ENCODE measurements around the gene TEAD4.

Gene TEAD4

GRCh38 chr12:2999265-2999841 lies 40.2 kb downstream of the TEAD4 start:
- Histone ChIP-seq H3K4me2 (ENCODE audit: low read depth, low read length, poor library complexity, severe bottlenecking) (no peak overlapping the region), H3K9me3 (ENCODE audit: insufficient read depth, low read length) (no peaks in the 10 kb centered on the region), H3K36me3 (ENCODE audit: low read length) (no peaks in the 10 kb centered on the region), H3K9me2 (replicated peaks; ENCODE audit: insufficient read depth, low read length) (no peaks in the 10 kb centered on the region), H3K4me3 (ENCODE audit: insufficient read depth, low read length, poor library complexity, severe bottlenecking) (no peak overlapping the region), H3K27ac (ENCODE audit: low read depth, low read length) (no peak overlapping the region), H3F3A (ENCODE audit: insufficient read depth) (no peaks in the 10 kb centered on the region), H3K79me2 (ENCODE audit: insufficient read depth, low read length) (no peaks in the 10 kb centered on the region), H4K20me1 (ENCODE audit: low read depth, low read length) (no peaks in the 10 kb centered on the region), H3K27me3 (ENCODE audit: low read length) (no peaks in the 10 kb centered on the region), H3K9ac (ENCODE audit: low read length) (no peak overlapping the region), H2AFZ (ENCODE audit: low read depth, low read length, severe bottlenecking) (no peak overlapping the region)
- no peak for TF ChIP-seq EZH2phosphoT487 (conservative IDR thresholded peaks at IDR 0.05; ENCODE audit: low read length)
- TF ChIP-seq, protein P1, sequence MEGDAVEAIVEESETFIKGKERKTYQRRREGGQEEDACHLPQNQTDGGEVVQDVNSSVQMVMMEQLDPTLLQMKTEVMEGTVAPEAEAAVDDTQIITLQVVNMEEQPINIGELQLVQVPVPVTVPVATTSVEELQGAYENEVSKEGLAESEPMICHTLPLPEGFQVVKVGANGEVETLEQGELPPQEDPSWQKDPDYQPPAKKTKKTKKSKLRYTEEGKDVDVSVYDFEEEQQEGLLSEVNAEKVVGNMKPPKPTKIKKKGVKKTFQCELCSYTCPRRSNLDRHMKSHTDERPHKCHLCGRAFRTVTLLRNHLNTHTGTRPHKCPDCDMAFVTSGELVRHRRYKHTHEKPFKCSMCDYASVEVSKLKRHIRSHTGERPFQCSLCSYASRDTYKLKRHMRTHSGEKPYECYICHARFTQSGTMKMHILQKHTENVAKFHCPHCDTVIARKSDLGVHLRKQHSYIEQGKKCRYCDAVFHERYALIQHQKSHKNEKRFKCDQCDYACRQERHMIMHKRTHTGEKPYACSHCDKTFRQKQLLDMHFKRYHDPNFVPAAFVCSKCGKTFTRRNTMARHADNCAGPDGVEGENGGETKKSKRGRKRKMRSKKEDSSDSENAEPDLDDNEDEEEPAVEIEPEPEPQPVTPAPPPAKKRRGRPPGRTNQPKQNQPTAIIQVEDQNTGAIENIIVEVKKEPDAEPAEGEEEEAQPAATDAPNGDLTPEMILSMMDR (IDR thresholded peaks at IDR 0.05; ENCODE audit: insufficient read depth, low read length, poor library complexity, severe bottlenecking): no peak

DNA sequence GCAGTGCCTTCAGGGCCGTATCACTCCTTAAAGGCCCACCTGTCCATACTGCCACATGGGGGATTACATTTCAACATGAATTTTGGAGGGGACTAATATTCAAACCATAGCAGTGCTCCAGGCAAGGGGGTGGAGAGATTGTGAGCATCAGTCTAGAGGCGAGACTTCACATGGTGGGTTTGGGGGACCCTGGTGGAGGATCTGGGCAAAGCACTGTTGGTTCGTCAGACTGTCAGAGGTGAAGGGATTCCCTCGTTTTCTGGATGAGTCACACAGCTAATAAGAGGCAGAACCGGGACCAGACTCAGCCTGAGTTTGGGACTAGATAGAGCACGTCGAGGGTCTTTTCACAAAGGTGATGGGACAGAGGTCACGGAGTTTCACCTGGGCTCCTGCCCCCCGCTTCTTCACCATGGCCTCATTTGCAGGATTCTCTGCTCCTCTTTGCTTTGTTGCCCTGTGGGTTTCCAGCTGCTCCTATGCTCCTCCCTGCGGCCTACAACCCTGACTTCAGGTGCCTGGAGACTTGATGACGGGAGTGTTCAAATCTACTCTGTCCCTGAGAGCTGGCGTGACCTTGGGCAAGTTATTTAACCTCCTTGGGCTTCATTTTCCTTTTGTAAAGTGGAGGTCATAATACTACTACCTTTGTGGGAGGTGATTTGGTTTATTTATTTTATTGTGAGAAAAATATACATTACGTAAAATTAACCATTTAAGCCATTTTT lies 41.5 kb downstream of the TEAD4 start:
- TF ChIP-seq EZH2phosphoT487 (conservative IDR thresholded peaks at IDR 0.05; ENCODE audit: low read length): no peak
- TF ChIP-seq, protein P1 (IDR thresholded peaks at IDR 0.05; ENCODE audit: insufficient read depth, low read length, poor library complexity, severe bottlenecking): no peak
- Histone ChIP-seq H3K79me2 (ENCODE audit: insufficient read depth, low read length) (no peaks in the 10 kb centered on the region), H3F3A (ENCODE audit: insufficient read depth) (no peaks in the 10 kb centered on the region), H3K4me3 (ENCODE audit: insufficient read depth, low read length, poor library complexity, severe bottlenecking) (no peak overlapping the region), H3K9me2 (replicated peaks; ENCODE audit: insufficient read depth, low read length) (no peaks in the 10 kb centered on the region), H3K36me3 (ENCODE audit: low read length) (no peaks in the 10 kb centered on the region), H3K9ac (ENCODE audit: low read length) (no peak overlapping the region), H2AFZ (ENCODE audit: low read depth, low read length, severe bottlenecking) (no peak overlapping the region), H3K4me2 (ENCODE audit: low read depth, low read length, poor library complexity, severe bottlenecking) (no peak overlapping the region), H3K27ac (ENCODE audit: low read depth, low read length) (no peak overlapping the region), H3K9me3 (ENCODE audit: insufficient read depth, low read length) (no peaks in the 10 kb centered on the region), H3K27me3 (ENCODE audit: low read length) (no peaks in the 10 kb centered on the region), H4K20me1 (ENCODE audit: low read depth, low read length) (no peaks in the 10 kb centered on the region)

- no peak overlapping the region for H3K4me3 ChIP-seq (ENCODE audit: insufficient read depth, low read length, poor library complexity, severe bottlenecking)
Observed at GRCh38 chr12:3002646-3003045, 43.4 kb downstream of the TEAD4 start.

DNA sequence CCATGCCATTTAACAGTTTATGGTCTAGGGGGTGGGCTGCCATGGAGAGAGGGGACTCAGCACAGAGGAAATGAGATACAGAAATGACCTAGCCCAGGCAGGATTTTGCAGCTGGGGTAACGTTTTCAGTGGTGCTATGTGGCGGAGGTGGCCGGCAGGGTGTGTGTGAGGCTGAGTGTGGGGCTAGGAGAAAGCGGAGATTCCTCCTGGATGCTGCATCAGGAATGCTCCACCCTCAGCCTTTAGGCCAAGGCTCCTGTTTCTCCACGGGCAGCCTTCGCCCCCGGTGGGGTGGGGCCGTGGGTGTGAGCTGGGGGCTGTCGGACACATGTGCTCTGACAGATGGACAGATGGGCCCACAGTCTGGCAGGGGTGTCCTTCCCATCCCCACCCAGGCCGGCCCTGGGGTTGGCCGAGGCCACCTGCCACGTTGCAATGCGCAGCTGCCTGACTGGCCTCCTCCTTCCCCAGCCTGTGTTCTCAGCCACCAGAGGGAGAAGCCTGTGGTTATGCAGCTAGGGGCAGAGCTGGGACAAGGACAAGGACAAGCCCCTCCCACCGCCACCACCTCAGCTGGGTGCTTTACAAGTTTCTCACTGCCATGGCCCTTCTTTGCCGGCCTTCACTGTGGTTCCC lies 44.3 kb downstream of the TEAD4 start:
- Histone ChIP-seq H3K79me2 (ENCODE audit: insufficient read depth, low read length) (no peaks in the 10 kb centered on the region), H4K20me1 (ENCODE audit: low read depth, low read length) (no peaks in the 10 kb centered on the region), H3K27ac (ENCODE audit: low read depth, low read length) (no peak overlapping the region), H3K9me3 (ENCODE audit: insufficient read depth, low read length) (no peaks in the 10 kb centered on the region), H3K27me3 (ENCODE audit: low read length) (no peaks in the 10 kb centered on the region), H3K36me3 (ENCODE audit: low read length) (no peaks in the 10 kb centered on the region), H3K4me2 (ENCODE audit: low read depth, low read length, poor library complexity, severe bottlenecking) (no peak overlapping the region), H2AFZ (ENCODE audit: low read depth, low read length, severe bottlenecking) (no peak overlapping the region), H3F3A (ENCODE audit: insufficient read depth) (no peaks in the 10 kb centered on the region), H3K4me3 (ENCODE audit: insufficient read depth, low read length, poor library complexity, severe bottlenecking) (no peak overlapping the region), H3K9ac (ENCODE audit: low read length) (no peak overlapping the region), H3K9me2 (replicated peaks; ENCODE audit: insufficient read depth, low read length) (no peaks in the 10 kb centered on the region)
- TF ChIP-seq, protein P1 (IDR thresholded peaks at IDR 0.05; ENCODE audit: insufficient read depth, low read length, poor library complexity, severe bottlenecking): no peak
- no peak for TF ChIP-seq EZH2phosphoT487 (conservative IDR thresholded peaks at IDR 0.05; ENCODE audit: low read length)

More at GRCh38 chr12:3002646-3003045, 43.4 kb downstream of the TEAD4 start:
- no peaks in the 10 kb centered on the region for H4K20me1 ChIP-seq (ENCODE audit: low read depth, low read length)
- H3K27me3 ChIP-seq (ENCODE audit: low read length): no peaks in the 10 kb centered on the region
- H3K27ac ChIP-seq (ENCODE audit: low read depth, low read length): no peak overlapping the region
- H3K9ac ChIP-seq (ENCODE audit: low read length): no peak overlapping the region
- H2AFZ ChIP-seq (ENCODE audit: low read depth, low read length, severe bottlenecking): no peak overlapping the region
- no peaks in the 10 kb centered on the region for H3K9me3 ChIP-seq (ENCODE audit: insufficient read depth, low read length)
- no peaks in the 10 kb centered on the region for H3K79me2 ChIP-seq (ENCODE audit: insufficient read depth, low read length)
- no peaks in the 10 kb centered on the region for H3F3A ChIP-seq (ENCODE audit: insufficient read depth)
- H3K9me2 ChIP-seq (replicated peaks; ENCODE audit: insufficient read depth, low read length): no peaks in the 10 kb centered on the region
- H3K4me2 ChIP-seq (ENCODE audit: low read depth, low read length, poor library complexity, severe bottlenecking): no peak overlapping the region
- TF ChIP-seq EZH2phosphoT487 (conservative IDR thresholded peaks at IDR 0.05; ENCODE audit: low read length): no peak
- H3K36me3 ChIP-seq (ENCODE audit: low read length): no peaks in the 10 kb centered on the region
